K562 (cell line): ENCODE data around the gene PIGM. TPM values are rescaled to one million over a fixed set of nuclear protein-coding genes. Genes with fewer than 3 reads are reported as not detected.

Source experiments
- ATAC-seq: fragments of 200-7000 bp; cut with Tn5 transposase; 3 replicates; pipeline ENCODE4 v1.9.1; 2020; ENCODE audit warnings: moderate library complexity
- BruUV-seq: library from RNA; stranded (reverse); fragments of 400-500 nt; replicated peaks from 2 replicates; lab custom pipeline; 2021; lab: Mats Ljungman, UMichigan
- CTCF ChIA-PET: fragments of 300-600 bp; formaldehyde crosslinking; extraction: SDS; loops from one replicate; lab custom pipeline; 2021; ENCODE audit warnings: low intra/inter-chr PET ratio; lab: Yijun Ruan, JAX
- POLR2A ChIA-PET: fragments of 300-600, 350-650 bp; sonication (Branson Sonifier 250); formaldehyde crosslinking; extraction: SDS; loops from one replicate; lab custom pipeline; 2021; ENCODE audit warnings: antibody characterized with exemption, inconsistent platforms; lab: Yijun Ruan, JAX
- DNase-seq, 4 experiments: peaks; one replicate each; pipeline versions ENCODE4 v3.0.0 to v3.0.0-alpha.2; 2011 to 2018; ENCODE audit warnings: low spot score in 3 of 4, mixed read lengths in 3 of 4; ENCODE audit errors: extremely low read depth in 1 of 4
- FAIRE-seq: peaks from 2 replicates; lab custom pipeline; 2011; peaks lifted over from hg19 to GRCh38; lab: Jason Lieb, UNC
- H2AFZ ChIP-seq: 2 replicates; pipeline ENCODE4 v1.6.0; 2011; ENCODE audit warnings: low read depth, low read length, control low read depth, inconsistent platforms
- H3K27ac ChIP-seq: fragments of 200-600 bp; 3 replicates; pipeline ENCODE4 v1.8.0; 2011; ENCODE audit warnings: low read depth, mild to moderate bottlenecking, control low read depth, inconsistent platforms, low read length, moderate library complexity, mixed read lengths; ENCODE audit errors: extremely low read depth
- H3K27me3 ChIP-seq, 2 experiments: fragments of 300-600 bp in 1 of 2; 2 replicates in 1 of 2; 3 replicates in 1 of 2; pipeline versions ENCODE4 v1.6.0 to v1.8.0; 2011; ENCODE audit warnings: inconsistent platforms in 2 of 2, low read length in 2 of 2, mild to moderate bottlenecking in 1 of 2, mixed read lengths in 1 of 2, moderate library complexity in 1 of 2; ENCODE audit not compliant: control insufficient read depth in 2 of 2, insufficient read depth in 2 of 2
- H3K36me3 ChIP-seq: fragments of 300-600 bp; 3 replicates; pipeline ENCODE4 v1.8.0; 2011; ENCODE audit warnings: mild to moderate bottlenecking, low read length, inconsistent platforms; ENCODE audit not compliant: control insufficient read depth, insufficient read depth
- H3K4me1 ChIP-seq, 2 experiments: fragments of 200-600 bp in 1 of 2; replicated peaks in 1 of 2; 2 replicates in 1 of 2; 3 replicates in 1 of 2; pipeline versions ENCODE4 v1.5.1 to v1.8.0; 2011; ENCODE audit warnings: inconsistent platforms in 2 of 2, low read length in 2 of 2, mild to moderate bottlenecking in 1 of 2, mixed read lengths in 1 of 2, moderate library complexity in 1 of 2; ENCODE audit not compliant: control insufficient read depth in 2 of 2, insufficient read depth in 2 of 2
- H3K4me2 ChIP-seq: 2 replicates; pipeline ENCODE4 v1.6.1; 2011; ENCODE audit warnings: low read length, control low read depth, inconsistent platforms, mixed read lengths; ENCODE audit not compliant: insufficient read depth
- H3K4me3 ChIP-seq: fragments of 200-600 bp; sonication (generic), shearing (Covaris generic); 2 replicates; pipeline ENCODE4 v1.5.1; 2016; ENCODE audit warnings: control low read depth, inconsistent platforms
- H3K79me2 ChIP-seq: fragments of 200-600 bp; 3 replicates; pipeline ENCODE4 v1.8.0; 2011; ENCODE audit warnings: low read length, inconsistent platforms; ENCODE audit not compliant: control insufficient read depth, insufficient read depth
- H3K9ac ChIP-seq, 2 experiments: 2 replicates each; pipeline versions ENCODE4 v1.6.0 to v1.6.1; 2011; ENCODE audit warnings: low read depth in 2 of 2, low read length in 2 of 2, control low read depth in 1 of 2, inconsistent platforms in 1 of 2, mild to moderate bottlenecking in 1 of 2, mixed read lengths in 1 of 2; ENCODE audit not compliant: insufficient read depth in 1 of 2
- H3K9me1 ChIP-seq: one replicate; pipeline ENCODE4 v1.6.0; 2011; ENCODE audit warnings: inconsistent platforms, mild to moderate bottlenecking, low read length, moderate library complexity; ENCODE audit not compliant: control insufficient read depth, insufficient read depth
- H3K9me3 ChIP-seq: replicated peaks from 2 replicates; pipeline ENCODE4 v1.5.1; 2011; ENCODE audit warnings: low read depth, low read length, inconsistent platforms; ENCODE audit not compliant: control insufficient read depth, insufficient read depth
- H4K20me1 ChIP-seq: replicated peaks from 2 replicates; pipeline ENCODE4 v1.6.1; 2011; ENCODE audit warnings: low read length, inconsistent platforms, mixed read lengths; ENCODE audit not compliant: control insufficient read depth, insufficient read depth
- CEBPB ChIP-seq: fragments of 450-650 bp; IDR thresholded peaks from 2 replicates; pipeline ENCODE4 v1.6.1; 2016; ENCODE audit warnings: missing genetic modification characterization, missing compliant biosample characterization
- CEBPG ChIP-seq, 3 experiments: fragments of 200-800 bp in 1 of 3; sonication (Bioruptor generic) in 1 of 3; sonication (generic) in 1 of 3; formaldehyde crosslinking in 1 of 3; IDR thresholded peaks in 2 of 3; conservative IDR thresholded peaks in 1 of 3; 2 replicates each; pipeline versions ENCODE4 v1.6.1 to v1.8.0; 2016 to 2022; ENCODE audit warnings: missing compliant biosample characterization in 2 of 3, missing genetic modification characterization in 2 of 3, mild to moderate bottlenecking in 1 of 3, missing genetic modification reagents in 1 of 3
- CREB3 ChIP-seq: fragments of 450-650 bp; conservative IDR thresholded peaks from 2 replicates; pipeline ENCODE4 v1.6.1; 2016; ENCODE audit warnings: missing genetic modification characterization, low read depth, mild to moderate bottlenecking, missing compliant biosample characterization, moderate library complexity
- E2F8 ChIP-seq: fragments of 450-650 bp; IDR thresholded peaks from 2 replicates; pipeline ENCODE4 v1.7.1; 2018; ENCODE audit warnings: mild to moderate bottlenecking, low read depth; ENCODE audit not compliant: partially characterized antibody
- PTTG1 ChIP-seq: fragments of 450-650 bp; IDR thresholded peaks from 2 replicates; pipeline ENCODE4 v1.6.1; 2016; ENCODE audit warnings: low read depth, mild to moderate bottlenecking, missing genetic modification characterization, missing compliant biosample characterization
- WGBS: fragments of 100-300 bp; shearing (Covaris generic); methylation state at CpG from one replicate; pipeline ENCODE4 v1.1.6; 2016; ENCODE audit warnings: low coverage, mixed read lengths; ENCODE audit not compliant: insufficient coverage; ENCODE audit errors: missing lambda C conversion rate; 5-methylcytosine and 5-hydroxymethylcytosine counted together
- in situ Hi-C: fragments of 300-500 bp; cut with MboI; formaldehyde crosslinking; loops from 4 replicates; pipeline ENCODE4 v1.15.0; 2018; ENCODE audit warnings: inconsistent platforms, mixed read lengths
- intact Hi-C: fragments of 100-400 bp; cut with micrococcal nuclease; formaldehyde crosslinking; loops from 2 replicates; pipeline ENCODE4 v1.14.2; 2022
- polyA plus RNA-seq, 8 experiments: library from polyadenylated mRNA; depleted of rRNA in 4 of 8; stranded (reverse) in 5 of 8; unstranded in 3 of 8; fragments of >200 nt; fragmentation: Nextera tagmentation in 2 of 8; fragmentation: Illumina TruSeq in 1 of 8; extraction: Ambion mirVana in 2 of 8; extraction: Trizol in 1 of 8; gene quantifications; 2 replicates each; pipeline versions ENCODE4 v1.2.1 to v1.2.3, GENCODE V29; 2011 to 2014; ENCODE audit warnings: inconsistent platforms in 1 of 8, missing spikeins in 1 of 8
- total RNA-seq, 7 experiments: library from RNA; depleted of rRNA in 6 of 7; stranded (reverse); fragments of >200 nt in 6 of 7; fragmentation: Illumina TruSeq in 2 of 7; extraction: Trizol in 2 of 7; gene quantifications; 2 replicates each; pipeline versions ENCODE4 v1.2.1 to v1.2.3, GENCODE V29; 2011 to 2021; ENCODE audit warnings: low replicate concordance in 1 of 7
- TF ChIP-seq, protein P1 (sequence below): fragments of 250-450 bp; sonication (Bioruptor Pico); IDR thresholded peaks from 2 replicates; pipeline ENCODE4 v1.4.0; 2020; ENCODE audit warnings: borderline replicate concordance

PIGM gene
- total and polyA plus RNA-seq, 9 of the 15 experiments (the other 6 are each of a cell fraction or from before 2014, with no cell fraction given), result 2.6 to 6.7 (median 4.3) TPM

DNA sequence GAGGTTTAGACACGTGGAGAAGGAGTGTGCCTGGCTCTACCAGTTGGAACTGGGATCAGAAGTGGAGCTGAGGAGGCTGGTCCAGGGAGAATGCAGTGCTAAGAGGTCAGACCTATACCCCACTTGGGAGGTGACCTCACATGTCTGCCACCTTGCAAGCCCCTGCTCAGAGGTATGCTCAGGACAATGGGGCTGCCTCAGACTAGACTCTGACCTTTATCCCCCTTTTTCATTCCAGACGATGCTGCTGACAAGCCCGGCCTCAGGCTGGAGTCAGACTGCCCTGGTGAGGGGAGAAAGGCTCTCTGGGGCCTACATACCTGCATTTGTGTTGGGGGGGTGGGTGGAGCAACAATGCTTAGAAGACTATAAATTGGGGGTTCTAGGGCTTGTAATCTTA lies 33.0 kb upstream of the PIGM start (continued):
- TF ChIP-seq E2F8 (no peak), PTTG1 (tag) (no peak)
- TF ChIP-seq, all 486 proteins: peak for 0

GRCh38 chr1:160064164-160064563 lies 32.4 kb upstream of the PIGM start:
- H2AFZ ChIP-seq, result no peak overlapping the region
- ChIA-PET POLR2A (interaction anchor here (0.6 to 2.8 kb wide), 4 partner anchors 8 to 149 kb away, joined by 3 to 12 read pairs (median 6); no protein-coding TSS in a partner anchor), CTCF (no interaction called here)
- no peak for DNase-seq
- no peaks in the 10 kb centered on the region; a peak in 1 of 5 replicates for H3K4me1 ChIP-seq
- H3K9me1 ChIP-seq, result no peaks in the 10 kb centered on the region
- no peak for TF ChIP-seq CREB3 (tag)
- TF ChIP-seq, protein P1, sequence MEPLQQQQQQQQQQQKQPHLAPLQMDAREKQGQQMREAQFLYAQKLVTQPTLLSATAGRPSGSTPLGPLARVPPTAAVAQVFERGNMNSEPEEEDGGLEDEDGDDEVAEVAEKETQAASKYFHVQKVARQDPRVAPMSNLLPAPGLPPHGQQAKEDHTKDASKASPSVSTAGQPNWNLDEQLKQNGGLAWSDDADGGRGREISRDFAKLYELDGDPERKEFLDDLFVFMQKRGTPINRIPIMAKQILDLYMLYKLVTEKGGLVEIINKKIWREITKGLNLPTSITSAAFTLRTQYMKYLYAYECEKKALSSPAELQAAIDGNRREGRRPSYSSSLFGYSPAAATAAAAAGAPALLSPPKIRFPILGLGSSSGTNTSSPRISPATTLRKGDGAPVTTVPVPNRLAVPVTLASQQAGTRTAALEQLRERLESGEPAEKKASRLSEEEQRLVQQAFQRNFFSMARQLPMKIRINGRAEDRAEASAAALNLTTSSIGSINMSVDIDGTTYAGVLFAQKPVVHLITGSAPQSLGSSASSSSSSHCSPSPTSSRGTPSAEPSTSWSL (CRISPR knock-in tag), result no peak
- peak; percentile 59 for TF ChIP-seq CEBPB (tag)
- no peak for TF ChIP-seq CEBPG (CRISPR knock-in tag; IDR thresholded peaks at IDR 0.05)
- TF ChIP-seq CEBPG (tag; conservative IDR thresholded peaks at IDR 0.05 in 1 of 2, IDR thresholded peaks at IDR 0.05 in 1 of 2), result peak in 1 of 2 experiments; percentile 38; a peak in 1 of 4 replicates
- H3K4me3 ChIP-seq, result no peak overlapping the region
- H3K9ac ChIP-seq, result no peak overlapping the region
- 5% methylated on average over 3 of the region's 3 CpGs for WGBS
- in situ Hi-C loops, result no loop called here
- no peaks in the 10 kb centered on the region for H3K9me3 ChIP-seq
- BruUV-seq, result no TSS peak
- H3K27ac ChIP-seq, result no peak overlapping the region
- H3K36me3 ChIP-seq, result no peaks in the 10 kb centered on the region
- no peak overlapping the region for H3K4me2 ChIP-seq
- H4K20me1 ChIP-seq, result no peaks in the 10 kb centered on the region; the same call in 1 of the 2 replicates
- no peaks in the 10 kb centered on the region for H3K79me2 ChIP-seq
- no peak for ATAC-seq
- H3K27me3 ChIP-seq, result peaks cover 18 to 55% of the 10 kb centered on the region in 2 experiments; a peak in 4 of 5 replicates
- FAIRE-seq, result peak; percentile 11
- intact Hi-C loops, result no loop called here
